KMS-11 (cell line): ENCODE data around the gene METTL13.

Experiments
- H2AFZ ChIP-seq: fragments of 200-600 bp; sonication (generic); 2 replicates; pipeline ENCODE4 v1.6.1; 2016; ENCODE audit warnings: antibody characterized with exemption, mixed run types, low read depth
- H3K27ac ChIP-seq: fragments of 200-600 bp; sonication (generic); 2 replicates; pipeline ENCODE4 v1.6.1; 2016; ENCODE audit warnings: mild to moderate bottlenecking, mixed run types
- H3K27me3 ChIP-seq: fragments of 200-600 bp; sonication (generic); 2 replicates; pipeline ENCODE4 v1.6.1; 2017; ENCODE audit warnings: mild to moderate bottlenecking, low read depth, mixed run types, moderate library complexity; ENCODE audit not compliant: insufficient read depth
- H3K36me3 ChIP-seq: fragments of 200-600 bp; sonication (generic); 2 replicates; pipeline ENCODE4 v1.6.1; 2017; ENCODE audit warnings: mild to moderate bottlenecking, mixed run types; ENCODE audit not compliant: insufficient read depth
- H3K4me1 ChIP-seq: fragments of 200-600 bp; sonication (generic); 2 replicates; pipeline ENCODE4 v1.6.1; 2016; ENCODE audit warnings: mild to moderate bottlenecking, low read depth, mixed run types; ENCODE audit not compliant: poor library complexity, severe bottlenecking
- H3K4me2 ChIP-seq: fragments of 200-600 bp; sonication (generic); 2 replicates; pipeline ENCODE4 v1.7.0; 2016; ENCODE audit warnings: mild to moderate bottlenecking, mixed run types
- H3K4me3 ChIP-seq: fragments of 200-600 bp; sonication (generic); IDR thresholded peaks from 2 replicates; pipeline ENCODE4 v1.6.1; 2017; ENCODE audit warnings: low read depth, low read length, mixed read lengths; ENCODE audit not compliant: insufficient read depth
- H3K79me2 ChIP-seq: fragments of 200-600 bp; sonication (generic); 2 replicates; pipeline ENCODE4 v1.6.1; 2016; ENCODE audit warnings: low read depth, mixed run types; ENCODE audit not compliant: insufficient read depth
- H3K9ac ChIP-seq: fragments of 200-600 bp; sonication (generic); 2 replicates; pipeline ENCODE4 v1.6.1; 2016; ENCODE audit warnings: mild to moderate bottlenecking, mixed run types
- H4K20me1 ChIP-seq: fragments of 200-600 bp; sonication (generic); 2 replicates; pipeline ENCODE4 v1.6.1; 2016; ENCODE audit warnings: mild to moderate bottlenecking, mixed run types; ENCODE audit not compliant: insufficient read depth
- TF ChIP-seq, protein P1 (sequence below): fragments of 200-600 bp; sonication (generic); conservative IDR thresholded peaks from 2 replicates; pipeline ENCODE4 v1.6.1; 2017; ENCODE audit warnings: low read depth, mild to moderate bottlenecking, antibody characterized with exemption, low read length, moderate library complexity, mixed read lengths

The METTL13 gene

DNA sequence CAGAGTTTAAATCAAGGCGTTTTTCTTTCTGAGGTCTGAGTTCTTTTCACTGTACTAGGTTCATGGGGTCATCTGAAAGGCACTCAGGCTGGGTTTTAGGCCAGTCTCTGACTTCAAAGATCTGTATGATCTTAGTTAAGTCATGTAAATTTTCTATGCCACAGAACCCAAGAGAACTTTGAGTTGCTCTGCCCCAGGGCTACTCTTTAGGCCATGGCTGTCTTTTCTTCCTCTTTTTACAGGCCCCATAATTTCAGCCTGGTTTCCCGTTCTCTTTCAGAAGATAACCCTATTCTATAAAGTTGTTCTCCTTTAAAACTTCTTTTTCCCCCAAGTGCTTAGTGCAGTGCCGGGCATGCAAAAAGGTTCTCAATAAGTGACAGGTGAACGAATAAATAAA is 26.1 kb downstream of the METTL13 start:
- Histone ChIP-seq H3K9ac (no peak overlapping the region), H2AFZ (no peak overlapping the region), H3K79me2 (no peaks in the 10 kb centered on the region), H3K27me3 (no peaks in the 10 kb centered on the region), H3K36me3 (no peaks in the 10 kb centered on the region), H3K4me2 (no peak overlapping the region), H3K4me1 (peaks cover 6% of the 10 kb centered on the region), H3K27ac (no peak overlapping the region), H4K20me1 (no peaks in the 10 kb centered on the region), H3K4me3 (no peak overlapping the region)
- TF ChIP-seq, protein P1, sequence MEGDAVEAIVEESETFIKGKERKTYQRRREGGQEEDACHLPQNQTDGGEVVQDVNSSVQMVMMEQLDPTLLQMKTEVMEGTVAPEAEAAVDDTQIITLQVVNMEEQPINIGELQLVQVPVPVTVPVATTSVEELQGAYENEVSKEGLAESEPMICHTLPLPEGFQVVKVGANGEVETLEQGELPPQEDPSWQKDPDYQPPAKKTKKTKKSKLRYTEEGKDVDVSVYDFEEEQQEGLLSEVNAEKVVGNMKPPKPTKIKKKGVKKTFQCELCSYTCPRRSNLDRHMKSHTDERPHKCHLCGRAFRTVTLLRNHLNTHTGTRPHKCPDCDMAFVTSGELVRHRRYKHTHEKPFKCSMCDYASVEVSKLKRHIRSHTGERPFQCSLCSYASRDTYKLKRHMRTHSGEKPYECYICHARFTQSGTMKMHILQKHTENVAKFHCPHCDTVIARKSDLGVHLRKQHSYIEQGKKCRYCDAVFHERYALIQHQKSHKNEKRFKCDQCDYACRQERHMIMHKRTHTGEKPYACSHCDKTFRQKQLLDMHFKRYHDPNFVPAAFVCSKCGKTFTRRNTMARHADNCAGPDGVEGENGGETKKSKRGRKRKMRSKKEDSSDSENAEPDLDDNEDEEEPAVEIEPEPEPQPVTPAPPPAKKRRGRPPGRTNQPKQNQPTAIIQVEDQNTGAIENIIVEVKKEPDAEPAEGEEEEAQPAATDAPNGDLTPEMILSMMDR, result no peak

DNA sequence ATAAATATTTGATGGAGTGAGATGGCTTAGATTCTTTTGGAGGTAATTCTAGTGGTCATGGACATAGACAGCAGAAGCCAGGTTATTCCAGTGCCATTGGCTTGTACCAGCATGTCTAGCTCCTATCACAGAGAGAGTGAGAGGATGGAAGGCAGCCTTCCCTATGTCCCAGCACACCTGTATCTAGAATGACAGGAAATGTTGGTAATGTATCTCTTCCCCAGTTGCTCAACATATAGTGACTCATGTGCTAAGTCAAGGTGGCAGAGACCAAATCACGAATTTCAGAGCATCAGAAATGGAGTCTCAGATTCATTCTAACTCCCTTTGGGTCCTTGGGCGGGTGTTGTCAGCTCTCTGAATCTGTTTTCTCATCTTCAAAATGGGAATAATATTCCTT is 28.4 kb downstream of the METTL13 start:
- Histone ChIP-seq H3K27me3 (no peaks in the 10 kb centered on the region), H3K4me3 (no peak overlapping the region), H3K4me2 (no peak overlapping the region), H4K20me1 (no peaks in the 10 kb centered on the region), H2AFZ (no peak overlapping the region), H3K4me1 (peaks cover 10% of the 10 kb centered on the region), H3K27ac (no peak overlapping the region), H3K36me3 (no peaks in the 10 kb centered on the region), H3K9ac (no peak overlapping the region), H3K79me2 (no peaks in the 10 kb centered on the region)
- TF ChIP-seq, protein P1, result no peak

DNA sequence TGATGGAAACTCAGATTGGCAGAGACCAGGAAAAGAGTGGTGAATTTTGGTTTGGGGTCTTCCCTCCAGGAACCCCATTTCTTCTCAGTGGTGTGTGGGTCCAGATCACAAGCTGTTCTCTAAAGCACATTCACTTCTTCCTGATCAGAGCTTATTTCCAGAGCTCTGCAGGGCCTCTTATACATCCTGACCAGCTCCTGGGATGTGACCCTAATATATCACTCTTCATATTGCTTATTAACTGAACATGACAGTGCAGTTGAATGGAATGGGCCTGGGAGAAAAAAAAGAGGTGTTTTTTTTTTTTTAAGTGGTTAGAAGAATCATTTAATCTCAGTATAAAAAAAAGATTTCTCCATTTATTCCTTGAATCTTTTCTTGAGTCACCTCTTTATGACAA is 30.2 kb downstream of the METTL13 start:
- H3K27me3 ChIP-seq, result no peaks in the 10 kb centered on the region
- no peak overlapping the region for H3K9ac ChIP-seq
- H3K4me3 ChIP-seq, result no peak overlapping the region
- no peak overlapping the region for H2AFZ ChIP-seq
- no peaks in the 10 kb centered on the region for H3K79me2 ChIP-seq
- no peak overlapping the region for H3K4me2 ChIP-seq
- H3K27ac ChIP-seq, result no peak overlapping the region
- no peaks in the 10 kb centered on the region for H3K36me3 ChIP-seq
- TF ChIP-seq, protein P1, result no peak
- H4K20me1 ChIP-seq, result no peaks in the 10 kb centered on the region
- H3K4me1 ChIP-seq, result peaks cover 5% of the 10 kb centered on the region

DNA sequence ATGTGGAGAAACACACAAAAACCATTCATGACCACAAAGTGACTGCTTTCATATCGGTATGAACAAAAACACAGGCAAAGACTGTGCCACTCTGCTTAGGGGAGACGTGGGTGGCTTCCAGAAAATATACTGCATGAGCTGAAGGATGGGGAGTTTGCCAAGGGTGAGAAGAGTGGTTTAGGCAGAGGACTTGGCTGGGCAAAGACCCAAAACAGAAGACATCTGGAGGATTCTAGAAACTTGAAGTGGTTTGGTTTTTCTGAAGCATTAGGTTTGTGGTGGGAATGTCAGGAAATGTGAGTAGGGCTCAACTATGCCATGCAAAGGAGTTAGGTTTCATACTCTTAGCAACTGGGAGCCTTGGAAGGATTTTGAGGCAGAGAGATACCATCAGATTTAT is 33.2 kb downstream of the METTL13 start:
- Histone ChIP-seq H3K27me3 (no peaks in the 10 kb centered on the region), H2AFZ (no peak overlapping the region), H3K4me3 (no peak overlapping the region), H3K36me3 (no peaks in the 10 kb centered on the region), H3K9ac (no peak overlapping the region), H3K4me2 (no peak overlapping the region), H4K20me1 (no peaks in the 10 kb centered on the region), H3K79me2 (no peaks in the 10 kb centered on the region), H3K4me1 (peaks cover 5% of the 10 kb centered on the region), H3K27ac (no peak overlapping the region)
- TF ChIP-seq, protein P1, result no peak
